Measurements from ENCODE around the gene PLLP.

The PLLP gene

DNA sequence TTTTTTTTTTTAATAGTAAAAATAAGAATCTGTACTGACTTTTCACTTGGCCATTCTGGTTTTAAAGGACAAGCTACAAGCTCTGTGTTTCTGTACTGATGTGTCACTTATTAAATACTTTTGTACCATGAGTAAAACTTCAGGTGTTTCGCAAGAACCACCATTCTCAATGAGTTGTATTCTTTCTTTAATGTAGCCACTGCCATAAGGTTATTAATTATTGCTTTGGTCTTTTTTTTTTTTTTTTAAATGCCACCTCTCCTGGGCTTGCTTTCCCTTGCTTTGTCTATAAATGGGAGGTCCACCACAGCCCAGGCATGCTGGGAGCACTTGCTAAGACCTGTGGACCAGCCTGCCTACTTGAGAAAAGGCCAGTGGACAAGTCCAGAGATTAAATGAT, 31.0 kb downstream of the PLLP start:
- no peak for DNase-seq

- no peak for DNase-seq
These were observed 32.2 kb downstream of the PLLP start for GRCh38 chr16:57252148-57252721.

DNA sequence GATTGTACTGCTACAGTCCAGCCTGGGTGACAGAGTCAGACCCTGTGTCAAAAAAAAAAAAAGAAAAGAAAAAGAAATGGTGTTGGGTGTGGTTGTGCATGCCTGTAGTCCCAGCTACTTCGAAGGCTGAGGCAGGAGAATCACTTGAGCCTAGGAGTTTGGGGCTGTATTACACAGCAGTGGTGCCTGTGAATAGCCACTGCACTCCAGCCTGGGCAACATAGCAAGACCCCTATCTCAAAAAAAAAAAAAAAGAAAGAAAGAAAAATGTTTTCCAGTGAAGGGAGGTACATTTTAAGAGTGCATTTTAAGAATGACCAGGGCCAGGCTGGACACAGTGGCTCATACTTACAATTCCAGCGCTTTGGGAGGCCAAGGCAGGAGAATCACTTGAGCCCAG, 33.1 kb downstream of the PLLP start:
- DNase-seq = no peak

GRCh38 chr16:57245472-57246113, 38.9 kb downstream of the PLLP start:
- no peak for DNase-seq

GRCh38 chr16:57244767-57245471, 39.6 kb downstream of the PLLP start, which contains the start of gene ARL2BP:
TSS of gene ARL2BP (plus strand) at chr16:57245259. CDS start at chr16:57245368, 109 bp downstream.
- peak; percentile 45 for DNase-seq

DNA sequence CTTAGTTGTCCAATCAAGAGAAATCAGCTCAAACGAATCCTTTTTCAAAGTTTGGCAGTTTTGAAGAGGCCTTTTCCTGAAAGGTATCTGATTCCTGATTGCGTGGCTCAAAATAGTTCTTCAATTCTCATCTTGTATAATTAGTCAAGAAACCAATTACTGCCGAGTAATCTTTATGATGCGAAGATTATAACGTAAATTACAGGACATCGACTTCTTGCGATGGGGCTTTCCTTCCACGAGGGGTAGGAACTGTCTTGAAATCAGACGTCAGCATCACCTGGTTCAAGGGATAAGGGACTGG, 40.1 kb downstream of the PLLP start:
- DNase-seq = no peak

DNA sequence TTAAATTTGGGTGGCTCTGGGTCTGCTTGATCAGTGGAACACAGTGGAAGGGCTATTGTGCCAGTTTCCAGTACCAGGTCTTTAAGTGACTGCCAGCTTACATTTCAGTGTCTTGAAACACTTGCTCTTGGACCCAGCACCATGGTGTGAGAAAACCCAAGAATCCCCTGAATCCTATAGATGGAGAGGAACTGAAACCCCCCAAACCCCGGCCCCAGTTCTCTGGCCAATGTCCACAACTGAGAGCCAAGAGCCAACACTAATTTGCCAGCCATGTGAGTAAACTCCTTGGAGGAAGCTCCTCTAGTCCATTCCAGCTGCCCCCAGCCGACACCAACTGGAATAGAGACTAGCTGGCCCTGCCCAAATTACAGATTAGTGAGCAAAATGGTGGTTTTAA, 41.8 kb downstream of the PLLP start:
- no peak for DNase-seq

- DNase-seq = peak; percentile 49
These were observed 43.6 kb downstream of the PLLP start for GRCh38 chr16:57240851-57241250.

DNA sequence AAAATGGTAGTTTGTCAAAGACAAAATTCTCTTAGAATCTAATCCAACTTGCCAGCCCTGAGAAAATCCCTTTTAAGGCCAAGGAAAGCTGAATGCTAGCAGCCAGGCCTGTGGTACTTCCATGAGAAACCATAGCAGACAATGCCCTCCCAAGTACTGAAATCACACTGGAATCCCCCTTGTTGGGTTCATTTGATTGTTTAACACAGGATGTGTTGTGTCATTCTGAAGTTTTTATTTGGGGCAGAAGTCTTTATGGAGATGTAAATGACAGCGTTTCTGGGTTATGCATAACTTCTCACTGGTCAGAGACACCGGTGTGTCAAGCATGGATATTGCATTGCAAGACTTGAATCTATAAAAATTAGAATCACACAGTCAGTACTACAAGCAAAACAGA, 45.4 kb downstream of the PLLP start:
- no peak for DNase-seq

- DNase-seq = no peak
These were observed 45.8 kb downstream of the PLLP start for GRCh38 chr16:57238682-57239081.

DNA sequence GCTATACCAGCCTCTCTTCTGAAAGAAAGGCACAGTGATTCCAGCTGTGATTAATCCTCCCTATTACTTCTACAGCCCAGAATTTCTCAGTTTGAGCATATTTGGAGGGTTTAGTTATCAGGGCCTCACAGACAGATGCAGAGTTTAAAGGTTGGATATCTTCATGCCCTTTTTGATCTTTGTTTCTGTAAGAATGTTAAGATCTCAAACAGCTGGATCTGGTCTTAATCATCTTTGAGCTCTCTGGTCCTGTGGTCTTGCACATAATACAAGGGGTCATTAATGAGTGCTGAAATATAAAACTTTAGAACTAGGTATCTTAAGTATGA, 48.5 kb downstream of the PLLP start:
- no peak for DNase-seq

GRCh38 chr16:57235128-57236021, 49.1 kb downstream of the PLLP start:
- peak; percentile 38 for DNase-seq

GRCh38 chr16:57234707-57235092, 49.8 kb downstream of the PLLP start:
- no peak for DNase-seq

GRCh38 chr16:57233944-57234706, 50.3 kb downstream of the PLLP start:
- no peak for DNase-seq

DNA sequence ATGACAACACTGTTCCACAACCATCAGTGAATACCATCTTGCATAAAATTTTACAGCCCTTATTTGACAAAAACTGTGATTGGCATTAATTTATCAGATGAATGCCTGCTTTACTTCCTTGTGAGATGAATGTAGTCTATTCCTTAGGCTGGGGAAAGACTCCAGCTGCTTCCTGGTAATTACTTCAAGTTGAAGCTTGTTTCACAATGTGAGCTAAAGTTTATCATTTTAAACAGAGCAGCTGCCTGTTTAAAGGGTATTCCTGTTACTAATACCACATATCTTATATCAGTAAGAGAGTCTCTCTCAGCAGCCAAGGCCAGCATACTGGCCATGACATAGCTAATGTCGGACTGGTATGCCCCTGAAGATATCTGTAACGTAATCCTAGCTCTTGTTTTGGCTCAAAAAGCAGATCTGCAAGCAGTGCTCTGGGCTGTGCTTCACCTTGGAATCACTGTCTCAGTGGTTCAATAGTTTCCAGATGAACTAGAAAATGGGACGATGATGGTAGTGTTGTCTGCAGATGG, 52.6 kb downstream of the PLLP start:
- DNase-seq = no peak

DNA sequence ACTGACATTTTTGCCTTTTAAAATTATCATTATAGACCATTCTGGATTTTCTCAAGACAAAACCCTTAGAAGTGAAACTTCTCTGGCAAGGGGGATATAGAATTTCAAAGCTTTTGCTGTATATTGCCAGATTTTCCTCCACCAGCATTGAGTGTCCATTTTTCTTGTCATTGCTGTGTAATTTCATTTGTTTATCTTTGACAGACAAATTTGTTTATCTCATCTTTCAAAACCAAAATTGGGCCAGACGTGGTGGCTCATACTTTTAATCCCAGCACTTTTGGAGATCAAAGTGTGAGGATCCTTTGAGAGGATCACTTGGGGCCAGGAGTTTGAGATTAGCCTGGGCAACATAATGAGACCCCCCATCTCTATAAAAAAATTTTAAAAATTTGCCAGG, 55.4 kb downstream of the PLLP start:
- DNase-seq = no peak

DNA sequence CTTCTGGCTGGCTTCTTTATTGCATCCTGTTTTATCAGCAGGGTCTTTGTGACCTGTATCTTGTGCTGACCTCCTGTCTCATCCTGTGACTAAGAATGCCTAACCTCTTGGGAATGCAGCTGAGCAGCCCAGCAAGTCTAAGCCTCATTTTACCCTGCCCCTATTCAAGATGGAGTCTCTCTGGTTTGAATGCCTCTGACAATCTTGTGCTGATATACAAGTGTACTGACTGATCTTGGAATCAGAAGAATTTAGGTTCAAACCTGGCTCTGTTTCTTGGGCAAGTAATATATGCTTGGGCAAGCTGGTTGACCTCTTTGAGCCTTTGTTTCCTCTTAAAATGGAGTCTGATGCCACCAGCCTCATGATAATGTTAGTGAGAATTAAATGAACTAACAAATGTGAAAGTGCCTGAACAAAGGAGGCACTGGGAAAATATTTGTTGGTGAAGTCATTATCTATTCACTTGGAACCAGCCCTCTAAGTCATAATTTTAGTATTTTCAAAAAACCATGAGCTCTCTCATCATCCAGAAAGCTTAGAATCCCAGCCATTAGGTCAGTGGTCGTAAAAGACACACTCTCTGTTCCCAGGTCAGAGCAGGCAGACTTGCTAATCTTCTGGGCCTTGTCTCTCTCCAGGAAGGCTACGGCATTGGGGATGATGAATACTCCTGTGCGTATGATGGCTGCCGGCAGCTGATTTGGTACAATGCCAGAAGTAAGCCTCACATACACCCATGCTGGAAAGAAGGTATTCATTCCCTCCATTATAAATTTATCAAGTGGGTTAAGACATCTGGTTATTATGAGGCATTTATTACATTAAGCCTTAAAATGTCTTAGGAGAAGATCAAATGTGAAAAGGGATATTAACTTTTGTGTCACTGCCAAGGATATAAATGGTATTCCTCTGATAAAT, 57.5 kb downstream of the PLLP start:
- no peak for DNase-seq

DNA sequence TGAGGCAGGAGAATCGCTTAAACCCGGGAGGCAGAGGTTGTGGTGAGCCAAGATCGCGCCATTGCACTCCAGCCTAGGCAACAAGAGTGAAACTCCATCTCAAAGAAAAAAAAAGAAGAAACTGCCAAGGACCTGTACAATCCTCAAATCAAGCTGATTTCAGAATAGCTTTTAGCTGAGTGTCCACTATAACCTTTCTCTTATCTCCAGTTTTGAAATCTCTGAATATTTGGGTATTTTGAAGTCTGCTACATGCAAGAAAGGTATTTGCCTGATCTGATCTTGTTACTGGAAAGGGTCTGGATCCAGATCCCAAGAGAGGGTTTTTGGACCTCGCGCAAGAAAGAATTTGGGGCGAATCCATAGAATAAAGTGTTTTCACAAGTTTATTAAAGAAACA, 58.5 kb downstream of the PLLP start:
- no peak for DNase-seq

DNA sequence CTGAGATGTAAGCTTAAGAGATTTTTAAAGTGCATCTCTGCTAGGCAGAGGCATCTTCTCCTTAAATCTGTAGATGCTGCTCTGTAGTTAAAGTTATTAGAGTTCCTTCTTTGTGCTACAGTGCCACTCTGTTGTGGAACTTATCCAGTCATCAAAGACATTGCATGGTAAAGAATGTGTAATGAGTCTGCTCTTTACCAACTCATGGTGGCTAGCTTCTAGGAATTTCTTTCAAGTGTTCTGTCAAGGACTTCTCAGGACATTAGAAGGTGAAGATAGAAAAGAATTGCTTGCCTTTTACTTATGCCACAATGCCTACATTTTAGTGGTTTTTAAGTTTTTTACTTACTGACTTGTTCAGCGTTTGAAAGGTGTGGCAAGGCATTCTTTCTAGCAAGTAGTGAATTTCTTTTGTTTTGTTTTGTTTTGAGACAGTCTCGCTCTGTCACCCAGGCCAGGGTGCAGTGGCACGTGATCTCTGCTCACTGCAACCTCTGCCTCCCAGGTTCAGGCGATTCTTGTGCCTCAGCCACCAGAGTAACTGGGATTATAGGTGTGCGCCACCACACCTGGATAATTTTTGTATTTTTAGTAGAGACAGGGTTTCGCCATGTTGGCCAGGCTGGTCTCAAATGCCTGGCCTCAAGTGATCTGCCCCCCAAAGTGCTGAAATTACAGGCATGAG, 59.7 kb downstream of the PLLP start:
- DNase-seq = no peak

- no peak for DNase-seq
These were observed 61.4 kb downstream of the PLLP start for GRCh38 chr16:57223057-57223456.

- DNase-seq = no peak
These were observed 67.5 kb downstream of the PLLP start for GRCh38 chr16:57216968-57217367.

All from SIG-M5 (cell line).